ENCODE measurements around the gene TXNDC8.

Gene TXNDC8

DNA sequence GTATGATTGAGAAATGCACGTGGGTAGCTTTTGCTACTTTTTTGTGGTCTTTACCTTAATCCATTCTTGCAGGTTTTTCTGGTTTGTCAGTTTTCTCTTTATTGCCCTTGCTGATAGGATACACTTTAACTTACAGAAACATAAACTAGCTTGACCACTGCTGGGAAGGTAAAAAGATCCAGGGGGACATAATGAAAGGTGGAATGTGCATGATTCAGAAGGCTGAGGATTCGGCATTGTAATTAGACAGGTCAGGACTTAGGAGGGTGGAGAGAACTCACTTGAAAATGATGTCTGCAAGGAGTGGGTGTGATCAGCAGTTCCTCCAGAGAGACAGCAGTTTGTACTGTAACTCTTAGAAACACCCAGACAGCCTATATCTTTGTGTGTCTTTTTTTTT lies 19.8 kb upstream of the TXNDC8 start:
- TF ChIP-seq CTCF (IDR thresholded peaks at IDR 0.05; ENCODE audit: low read depth, low read length, missing control alignments): no peak
- H3K4me3 ChIP-seq (ENCODE audit: low read depth, low read length): no peak overlapping the region
- DNase-seq (ENCODE audit: low read depth): no peak

- no peak for DNase-seq (ENCODE audit: low read depth)
- H3K4me3 ChIP-seq (ENCODE audit: low read depth, low read length): no peak overlapping the region
- TF ChIP-seq CTCF (IDR thresholded peaks at IDR 0.05; ENCODE audit: low read depth, low read length, missing control alignments): no peak
These were observed 19.2 kb upstream of the TXNDC8 start for GRCh38 chr9:110356639-110357395.

DNA sequence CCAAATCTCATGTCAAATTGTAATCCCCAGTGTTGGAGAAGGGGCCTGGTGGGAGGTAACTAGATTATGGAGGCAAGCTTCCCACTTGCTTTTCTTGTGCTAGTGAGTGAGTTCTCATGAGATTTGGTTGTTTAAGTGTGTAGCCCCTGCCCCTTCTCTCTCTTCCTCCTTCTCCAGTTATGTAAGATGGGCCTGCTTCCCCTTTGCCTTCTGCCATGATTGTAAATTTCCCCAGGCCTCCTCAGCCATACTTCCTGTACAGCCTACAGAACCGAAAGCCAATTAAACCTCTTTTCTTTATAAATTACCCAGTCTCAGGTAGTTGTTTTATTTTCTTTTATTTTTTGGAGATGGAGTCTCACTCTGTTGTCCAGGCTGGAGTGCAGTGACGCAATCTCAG lies 18.2 kb upstream of the TXNDC8 start:
- no peak for TF ChIP-seq CTCF (IDR thresholded peaks at IDR 0.05; ENCODE audit: low read depth, low read length, missing control alignments)
- DNase-seq (ENCODE audit: low read depth): no peak
- H3K4me3 ChIP-seq (ENCODE audit: low read depth, low read length): no peak overlapping the region

GRCh38 chr9:110351009-110351467 lies 13.4 kb upstream of the TXNDC8 start:
- no peak overlapping the region for H3K4me3 ChIP-seq (ENCODE audit: low read depth, low read length)
- no peak for DNase-seq (ENCODE audit: low read depth)
- TF ChIP-seq CTCF (IDR thresholded peaks at IDR 0.05; ENCODE audit: low read depth, low read length, missing control alignments): no peak

DNA sequence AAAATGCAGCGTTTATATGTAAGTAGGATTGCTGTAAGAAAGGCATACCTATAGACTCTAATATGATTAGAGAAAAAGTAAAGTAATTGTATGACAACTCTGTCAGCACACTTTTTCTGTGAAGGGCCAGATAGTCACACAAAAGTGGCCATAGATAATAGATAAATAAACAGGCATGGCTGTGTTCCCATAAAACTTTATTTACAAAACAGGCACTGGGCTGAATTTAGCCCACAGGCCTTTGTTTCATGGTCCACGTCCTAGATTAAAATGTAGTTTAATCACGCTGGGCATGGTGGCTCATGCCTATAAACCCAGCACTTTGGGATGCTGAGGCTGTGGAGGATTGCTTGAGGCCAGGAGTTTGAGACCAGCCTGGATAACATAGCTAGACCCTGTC lies 8.7 kb upstream of the TXNDC8 start:
- H3K4me3 ChIP-seq (ENCODE audit: low read depth, low read length): no peak overlapping the region
- no peak for DNase-seq (ENCODE audit: low read depth)
- no peak for TF ChIP-seq CTCF (IDR thresholded peaks at IDR 0.05; ENCODE audit: low read depth, low read length, missing control alignments)

DNA sequence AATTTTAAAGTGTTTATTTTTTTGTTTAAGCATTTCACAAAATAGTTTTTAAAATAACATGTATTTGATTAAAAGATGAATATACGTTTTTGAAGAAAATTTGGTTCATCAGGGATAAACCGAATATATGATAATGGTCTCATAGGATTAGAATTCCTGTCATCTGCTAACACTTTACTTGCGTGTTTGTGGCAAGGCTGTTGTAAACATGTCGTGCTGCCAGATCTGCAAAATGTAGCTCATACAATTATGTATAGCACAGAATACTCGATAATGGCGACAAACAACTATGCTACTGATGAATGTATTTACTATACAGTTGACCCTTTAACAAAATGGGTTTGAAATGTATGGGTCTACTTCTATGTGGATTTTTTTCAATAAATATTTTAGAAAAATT lies 7.2 kb upstream of the TXNDC8 start:
- no peak overlapping the region for H3K4me3 ChIP-seq (ENCODE audit: low read depth, low read length)
- no peak for DNase-seq (ENCODE audit: low read depth)
- no peak for TF ChIP-seq CTCF (IDR thresholded peaks at IDR 0.05; ENCODE audit: low read depth, low read length, missing control alignments)

- no peak overlapping the region for H3K4me3 ChIP-seq (ENCODE audit: low read depth, low read length)
- DNase-seq (ENCODE audit: low read depth): no peak
- no peak for TF ChIP-seq CTCF (IDR thresholded peaks at IDR 0.05; ENCODE audit: low read depth, low read length, missing control alignments)
These were observed 5.9 kb upstream of the TXNDC8 start for GRCh38 chr9:110343551-110343950.
